ENCODE measurements around the gene CDC34.

GRCh38 chr19:588093-588740 is 56.7 kb downstream of the CDC34 start:
- TF ChIP-seq CTCF (IDR thresholded peaks at IDR 0.05), result no peak
- TF ChIP-seq POLR2A (IDR thresholded peaks at IDR 0.05), result no peak
- TF ChIP-seq EP300 (IDR thresholded peaks at IDR 0.05), result no peak

Data from tibial nerve (tissue), 4 donors.